ENCODE measurements around the gene CPXM2. TPM values are rescaled to one million over a fixed set of nuclear protein-coding genes. Genes with fewer than 3 reads are reported as not detected.

Gene CPXM2
- polyA plus RNA-seq, 1 of the 3 experiments (the other 2 are of a cell fraction) = not detected

GRCh38 chr10:123928427-123928826 is 36.8 kb upstream of the CPXM2 start:
- Histone ChIP-seq H3K4me3 (ENCODE audit: low read depth in 2 of 2, low read length in 1 of 2) (no peak overlapping the region), H3K9ac (no peak overlapping the region), H3K4me1 (ENCODE audit: control insufficient read depth in 1 of 2, insufficient read depth in 2 of 2, low read depth in 1 of 2, low read length in 1 of 2) (no peaks in the 10 kb centered on the region; a peak in 1 of 4 replicates), H3K36me3 (replicated peaks in 1 of 2; ENCODE audit: control insufficient read depth in 1 of 2, insufficient read depth in 2 of 2, low read length in 1 of 2) (no peaks in the 10 kb centered on the region), H2AFZ (ENCODE audit: low read depth) (no peak overlapping the region), H3K27ac (ENCODE audit: low read depth in 2 of 2, low read length in 1 of 2) (no peak overlapping the region), H3K9me2 (no peaks in the 10 kb centered on the region), H3K79me2 (ENCODE audit: insufficient read depth) (no peaks in the 10 kb centered on the region), H3K4me2 (no peak overlapping the region), H4K20me1 (ENCODE audit: insufficient read depth) (no peaks in the 10 kb centered on the region), H3K27me3 (ENCODE audit: insufficient read depth) (no peaks in the 10 kb centered on the region), H3F3A (replicated peaks; ENCODE audit: insufficient read depth) (no peaks in the 10 kb centered on the region), H3K9me3 (no peaks in the 10 kb centered on the region)
- WGBS (ENCODE audit: low lambda C conversion rate) = 67% methylated on average over 2 of the region's 2 CpGs
- CTCF ChIA-PET = no interaction called here
- DNase-seq = no peak
- POLR2A ChIA-PET = no interaction called here
- TF ChIP-seq SIN3A (IDR thresholded peaks at IDR 0.05; ENCODE audit: borderline replicate concordance, low read depth, low read length) (no peak), ELF1 (IDR thresholded peaks at IDR 0.05) (no peak), NRF1 (IDR thresholded peaks at IDR 0.05; ENCODE audit: low read depth, low read length) (no peak), REST (IDR thresholded peaks at IDR 0.05; ENCODE audit: low read depth, low read length) (no peak), MAX (IDR thresholded peaks at IDR 0.05; ENCODE audit: low read depth) (no peak), YY1 (IDR thresholded peaks at IDR 0.05; ENCODE audit: low read depth) (no peak), MXI1 (IDR thresholded peaks at IDR 0.05; ENCODE audit: low read depth, low read length) (no peak), FOXJ3 (CRISPR knock-in tag; IDR thresholded peaks at IDR 0.05) (no peak), PBX3 (IDR thresholded peaks at IDR 0.05) (no peak), POLR2AphosphoS5 (IDR thresholded peaks at IDR 0.05; ENCODE audit: low read depth, low read length) (no peak), EZH2phosphoT487 (IDR thresholded peaks at IDR 0.05; ENCODE audit: borderline replicate concordance, low read depth) (no peak), TEAD4 (IDR thresholded peaks at IDR 0.05; ENCODE audit: borderline replicate concordance, insufficient read depth) (no peak)

All from SK-N-SH (cell line).